HEK293 (cell line): ENCODE results near the gene CALCOCO1.

Experiments
- CTCF ChIA-PET: fragments of 350-600 bp; formaldehyde crosslinking; extraction: SDS; loops from one replicate; lab custom pipeline; 2021; ENCODE audit warnings: antibody characterized with exemption; lab: Yijun Ruan, JAX
- POLR2A ChIA-PET: fragments of 300-600 bp; formaldehyde crosslinking; extraction: SDS; loops from one replicate; lab custom pipeline; 2020; ENCODE audit warnings: antibody characterized with exemption, inconsistent platforms; lab: Yijun Ruan, JAX
- H3K27ac ChIP-seq: fragments of 200-500 bp; sonication (Bioruptor generic); 2 replicates; pipeline ENCODE4 v1.5.1; 2014; ENCODE audit warnings: low read depth, low read length, control low read depth, inconsistent platforms; ENCODE audit errors: extremely low read depth
- H3K36me3 ChIP-seq, 2 experiments: fragments of 200-500 bp in 1 of 2; sonication (Bioruptor generic) in 1 of 2; 1 replicate in 1 of 2; 2 replicates in 1 of 2; pipeline ENCODE4 v1.5.1; 2014 to 2017; ENCODE audit warnings: inconsistent platforms in 2 of 2, low read length in 2 of 2; ENCODE audit not compliant: control insufficient read depth in 2 of 2, insufficient read depth in 1 of 2
- H3K4me1 ChIP-seq: fragments of 200-500 bp; sonication (Bioruptor generic); 2 replicates; pipeline ENCODE4 v1.5.1; 2014; ENCODE audit warnings: mild to moderate bottlenecking, low read length, inconsistent platforms; ENCODE audit not compliant: control insufficient read depth, insufficient read depth
- H3K4me3 ChIP-seq: 2 replicates; pipeline ENCODE4 v1.5.1; 2011; ENCODE audit warnings: low read depth, mild to moderate bottlenecking, control low read depth, low read length, moderate library complexity
- H3K9me3 ChIP-seq: fragments of 200-500 bp; sonication (Bioruptor generic); 2 replicates; pipeline ENCODE4 v1.5.1; 2014; ENCODE audit warnings: low read depth, low read length, inconsistent platforms; ENCODE audit not compliant: control insufficient read depth, insufficient read depth
- BCL11A ChIP-seq: fragments of 450-650 bp; formaldehyde crosslinking; IDR thresholded peaks from 2 replicates; pipeline ENCODE4 v1.5.1; 2016; ENCODE audit warnings: low read depth, missing biosample characterization, missing genetic modification characterization
- IKZF3 ChIP-seq: fragments of 450-650 bp; IDR thresholded peaks from 2 replicates; pipeline ENCODE4 v1.5.0; 2018; ENCODE audit warnings: missing biosample characterization, mild to moderate bottlenecking, missing genetic modification characterization, moderate library complexity
- PRDM1 ChIP-seq: fragments of 450-650 bp; formaldehyde crosslinking; IDR thresholded peaks from 2 replicates; pipeline ENCODE4; 2016; ENCODE audit warnings: missing biosample characterization, missing genetic modification characterization
- SALL2 ChIP-seq: fragments of 450-650 bp; formaldehyde crosslinking; IDR thresholded peaks from 2 replicates; pipeline ENCODE4 v1.5.0; 2017; ENCODE audit warnings: missing biosample characterization, mild to moderate bottlenecking, missing genetic modification characterization, borderline replicate concordance
- SP7 ChIP-seq: fragments of 450-650 bp; formaldehyde crosslinking; IDR thresholded peaks from 2 replicates; pipeline ENCODE4 v1.5.1; 2016; ENCODE audit warnings: missing biosample characterization, missing genetic modification characterization
- ZBTB44 ChIP-seq: fragments of 450-650 bp; IDR thresholded peaks from 2 replicates; pipeline ENCODE4 v1.5.1; 2018; ENCODE audit warnings: missing biosample characterization, mild to moderate bottlenecking, missing genetic modification characterization
- ZBTB8A ChIP-seq: fragments of 450-650 bp; formaldehyde crosslinking; IDR thresholded peaks from 2 replicates; pipeline ENCODE4 v1.5.1; 2016; ENCODE audit warnings: missing biosample characterization, missing genetic modification characterization
- ZFHX2 ChIP-seq: fragments of 450-650 bp; formaldehyde crosslinking; conservative IDR thresholded peaks from 2 replicates; pipeline ENCODE4 v1.5.1; 2016; ENCODE audit warnings: missing biosample characterization, missing genetic modification characterization
- ZIC2 ChIP-seq: fragments of 450-650 bp; formaldehyde crosslinking; IDR thresholded peaks from 2 replicates; pipeline ENCODE4 v1.5.1; 2016; ENCODE audit warnings: missing biosample characterization, missing genetic modification characterization
- ZNF223 ChIP-seq: fragments of 450-650 bp; formaldehyde crosslinking; IDR thresholded peaks from 2 replicates; pipeline ENCODE4 v1.5.1; 2016; ENCODE audit warnings: missing biosample characterization, missing genetic modification characterization
- ZNF366 ChIP-seq: fragments of 450-650 bp; formaldehyde crosslinking; conservative IDR thresholded peaks from 2 replicates; pipeline ENCODE4 v1.5.1; 2016; ENCODE audit warnings: missing biosample characterization, missing genetic modification characterization
- ZNF37A ChIP-seq: fragments of 450-650 bp; IDR thresholded peaks from 2 replicates; pipeline ENCODE4 v1.5.1; 2018; ENCODE audit warnings: missing biosample characterization, missing genetic modification characterization
- ZNF473 ChIP-seq: fragments of 450-650 bp; formaldehyde crosslinking; IDR thresholded peaks from 2 replicates; pipeline ENCODE4 v1.5.1; 2017; ENCODE audit warnings: missing biosample characterization, missing genetic modification characterization
- ZNF548 ChIP-seq: fragments of 450-650 bp; formaldehyde crosslinking; IDR thresholded peaks from 2 replicates; pipeline ENCODE4 v1.5.1; 2016; ENCODE audit warnings: missing biosample characterization, missing genetic modification characterization
- ZNF585B ChIP-seq: fragments of 450-650 bp; formaldehyde crosslinking; IDR thresholded peaks from 2 replicates; pipeline ENCODE4 v1.5.1; 2016; ENCODE audit warnings: missing biosample characterization, missing genetic modification characterization
- ZNF596 ChIP-seq: fragments of 450-650 bp; IDR thresholded peaks from 2 replicates; pipeline ENCODE4 v1.5.0; 2018; ENCODE audit warnings: missing biosample characterization, mild to moderate bottlenecking, missing genetic modification characterization, moderate library complexity
- ZNF624 ChIP-seq: fragments of 450-650 bp; formaldehyde crosslinking; IDR thresholded peaks from 2 replicates; pipeline ENCODE4 v1.5.1; 2017; ENCODE audit warnings: missing biosample characterization, missing genetic modification characterization
- ZNF701 ChIP-seq: fragments of 450-650 bp; formaldehyde crosslinking; IDR thresholded peaks from 2 replicates; pipeline ENCODE4 v1.5.1; 2016; ENCODE audit warnings: missing biosample characterization, missing genetic modification characterization
- ZNF76 ChIP-seq: fragments of 450-650 bp; formaldehyde crosslinking; IDR thresholded peaks from 2 replicates; pipeline ENCODE4; 2016; ENCODE audit warnings: low read depth, missing biosample characterization, missing genetic modification characterization, borderline replicate concordance
- ZNF843 ChIP-seq: fragments of 450-650 bp; formaldehyde crosslinking; IDR thresholded peaks from 2 replicates; pipeline ENCODE4 v1.5.1; 2016; ENCODE audit warnings: missing biosample characterization, missing genetic modification characterization
- ZSCAN16 ChIP-seq: fragments of 450-650 bp; formaldehyde crosslinking; IDR thresholded peaks from 2 replicates; pipeline ENCODE4 v1.5.1; 2016; ENCODE audit warnings: missing biosample characterization, missing genetic modification characterization
- ZSCAN30 ChIP-seq: fragments of 450-650 bp; IDR thresholded peaks from 2 replicates; pipeline ENCODE4 v1.5.1; 2018; ENCODE audit warnings: missing biosample characterization, mild to moderate bottlenecking, missing genetic modification characterization, moderate library complexity
- TF ChIP-seq, protein P1 (sequence below): fragments of 450-650 bp; formaldehyde crosslinking; IDR thresholded peaks from 2 replicates; pipeline ENCODE4 v1.5.1; 2016; ENCODE audit warnings: missing biosample characterization, missing genetic modification characterization, borderline replicate concordance
- TF ChIP-seq, protein P2 (sequence below): fragments of 450-650 bp; formaldehyde crosslinking; IDR thresholded peaks from 2 replicates; pipeline ENCODE4 v1.5.1; 2017; ENCODE audit warnings: missing biosample characterization, missing genetic modification characterization

Gene CALCOCO1

GRCh38 chr12:53754633-53755264, 27.5 kb upstream of the CALCOCO1 start (continued):
- TF ChIP-seq ZBTB44 (tag by site-specific recombination) = peak; percentile 74
- no peak for TF ChIP-seq ZNF37A
- TF ChIP-seq, protein P1, sequence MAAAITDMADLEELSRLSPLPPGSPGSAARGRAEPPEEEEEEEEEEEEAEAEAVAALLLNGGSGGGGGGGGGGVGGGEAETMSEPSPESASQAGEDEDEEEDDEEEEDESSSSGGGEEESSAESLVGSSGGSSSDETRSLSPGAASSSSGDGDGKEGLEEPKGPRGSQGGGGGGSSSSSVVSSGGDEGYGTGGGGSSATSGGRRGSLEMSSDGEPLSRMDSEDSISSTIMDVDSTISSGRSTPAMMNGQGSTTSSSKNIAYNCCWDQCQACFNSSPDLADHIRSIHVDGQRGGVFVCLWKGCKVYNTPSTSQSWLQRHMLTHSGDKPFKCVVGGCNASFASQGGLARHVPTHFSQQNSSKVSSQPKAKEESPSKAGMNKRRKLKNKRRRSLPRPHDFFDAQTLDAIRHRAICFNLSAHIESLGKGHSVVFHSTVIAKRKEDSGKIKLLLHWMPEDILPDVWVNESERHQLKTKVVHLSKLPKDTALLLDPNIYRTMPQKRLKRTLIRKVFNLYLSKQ (tag by site-specific recombination) = no peak
- TF ChIP-seq ZFHX2 (tag by site-specific recombination) = no peak
- TF ChIP-seq SP7 = peak; percentile 71
- no peak for TF ChIP-seq ZNF701 (tag by site-specific recombination)
- 0 out of 2 replicates have a peak, but pooled peaks have one; percentile 73 for TF ChIP-seq ZSCAN16 (tag by site-specific recombination)
- TF ChIP-seq PRDM1 (tag by site-specific recombination) = peak; percentile 94
- peak; percentile 62 for TF ChIP-seq ZIC2 (tag by site-specific recombination)
- 0 out of 2 replicates have a peak, but pooled peaks have one; percentile 20 for TF ChIP-seq ZSCAN30 (tag by site-specific recombination)
- TF ChIP-seq IKZF3 (tag by site-specific recombination) = peak; percentile 55; the same call in 1 of the 2 replicates
- TF ChIP-seq SALL2 (tag by site-specific recombination) = no peak
- 0 out of 2 replicates have a peak, but pooled peaks have one; percentile 3 for TF ChIP-seq ZNF843
- no peak for TF ChIP-seq BCL11A (tag by site-specific recombination)
- TF ChIP-seq ZNF366 (tag by site-specific recombination) = peak; percentile 53
- TF ChIP-seq ZNF223 (tag by site-specific recombination) = no peak
- TF ChIP-seq ZNF596 (tag by site-specific recombination) = 0 out of 2 replicates have a peak, but pooled peaks have one; percentile 9

DNA sequence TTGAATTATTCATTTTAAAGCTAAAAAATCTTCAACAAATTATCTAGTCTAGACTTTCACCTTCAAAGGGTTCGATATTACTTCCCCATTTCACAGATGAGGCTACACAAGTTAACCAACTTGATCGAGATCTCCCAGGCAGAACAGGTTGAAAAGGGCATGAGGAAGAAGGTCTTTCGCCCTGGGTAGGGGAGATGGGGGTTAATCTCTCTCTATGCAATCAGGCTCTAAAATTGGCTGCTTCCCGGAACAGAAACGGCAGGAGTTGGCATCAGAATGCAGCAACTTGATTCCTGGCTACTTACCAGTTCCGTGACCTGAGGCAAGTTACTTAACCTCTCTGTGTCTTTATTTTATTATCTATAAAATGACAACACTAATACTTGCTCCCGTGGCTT, 26.9 kb upstream of the CALCOCO1 start:
- TF ChIP-seq ZNF76 (tag by site-specific recombination) = no peak
- POLR2A ChIA-PET = no interaction called here
- no peaks in the 10 kb centered on the region for H3K36me3 ChIP-seq
- CTCF ChIA-PET = interaction anchor here (0.7 to 11.4 kb wide), 8 partner anchors 8 to 186 kb away, joined by 3 to 172 read pairs (median 4); no protein-coding TSS in a partner anchor
- H3K9me3 ChIP-seq = no peaks in the 10 kb centered on the region
- peaks cover 20% of the 10 kb centered on the region for H3K4me1 ChIP-seq
- no peak overlapping the region for H3K27ac ChIP-seq
- H3K4me3 ChIP-seq = no peak overlapping the region

DNA sequence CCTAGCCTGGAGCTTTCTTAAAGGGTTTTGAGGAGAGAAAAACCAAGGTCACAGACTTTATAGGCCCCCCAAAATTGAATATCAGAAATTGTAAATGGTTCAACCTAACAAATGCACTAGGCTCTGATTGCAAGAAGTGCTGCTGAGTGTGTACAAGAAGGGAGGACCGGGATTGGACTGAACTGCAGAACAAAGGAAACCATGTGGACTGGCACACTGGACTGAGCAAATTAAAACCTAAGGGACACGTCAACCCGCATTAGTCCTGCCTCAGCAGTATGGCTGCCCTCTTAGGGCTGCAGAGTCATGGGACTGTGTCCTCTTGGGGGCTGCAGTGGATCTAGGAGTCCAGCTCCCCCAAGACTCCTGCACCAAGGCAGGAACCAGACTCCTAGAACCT, 25.4 kb upstream of the CALCOCO1 start:
- TF ChIP-seq, protein P2, sequence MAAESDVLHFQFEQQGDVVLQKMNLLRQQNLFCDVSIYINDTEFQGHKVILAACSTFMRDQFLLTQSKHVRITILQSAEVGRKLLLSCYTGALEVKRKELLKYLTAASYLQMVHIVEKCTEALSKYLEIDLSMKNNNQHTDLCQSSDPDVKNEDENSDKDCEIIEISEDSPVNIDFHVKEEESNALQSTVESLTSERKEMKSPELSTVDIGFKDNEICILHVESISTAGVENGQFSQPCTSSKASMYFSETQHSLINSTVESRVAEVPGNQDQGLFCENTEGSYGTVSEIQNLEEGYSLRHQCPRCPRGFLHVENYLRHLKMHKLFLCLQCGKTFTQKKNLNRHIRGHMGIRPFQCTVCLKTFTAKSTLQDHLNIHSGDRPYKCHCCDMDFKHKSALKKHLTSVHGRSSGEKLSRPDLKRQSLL (tag by site-specific recombination) = no peak
- TF ChIP-seq ZNF624 (tag by site-specific recombination) (no peak), ZNF473 (no peak), ZNF585B (tag by site-specific recombination) (no peak), ZFHX2 (tag by site-specific recombination) (no peak), ZNF548 (tag by site-specific recombination) (no peak), ZBTB8A (no peak)
- H3K4me1 ChIP-seq = peaks cover 20% of the 10 kb centered on the region
- no peak overlapping the region for H3K4me3 ChIP-seq
- no peaks in the 10 kb centered on the region for H3K36me3 ChIP-seq
- ChIA-PET POLR2A (interaction anchor here (0.7 kb wide), 1 partner anchor 52 kb away, joined by 3 read pairs; no protein-coding TSS in a partner anchor), CTCF (interaction anchor here (1.1 to 11.4 kb wide), 5 partner anchors 8 to 53 kb away, joined by 3 to 172 read pairs (median 6); no protein-coding TSS in a partner anchor)
- H3K9me3 ChIP-seq = no peaks in the 10 kb centered on the region
- H3K27ac ChIP-seq = no peak overlapping the region
